Fibroblast of lung (primary cell): Measurements from ENCODE around the gene PHF14. TPM values are rescaled to one million over a fixed set of nuclear protein-coding genes. Genes with fewer than 3 reads are reported as not detected.
A peak's percentile ranks its signal among the peaks of the same experiment; 100 is the strongest.

Source experiments
- DNase-seq, 2 donors: peaks; one replicate each; pipeline versions ENCODE4 v3.0.0 to v3.0.0-alpha.2; 2010; ENCODE audit warnings: low read depth in 2 of 2
- H2AFZ ChIP-seq: 2 replicates; pipeline ENCODE4 v1.5.1; 2012; ENCODE audit warnings: low read length, control low read depth, inconsistent platforms
- H3K27ac ChIP-seq: 2 replicates; pipeline ENCODE4 v1.5.1; 2011; ENCODE audit warnings: low read length, control low read depth; ENCODE audit not compliant: insufficient read depth
- H3K27me3 ChIP-seq: 2 replicates; pipeline ENCODE4 v1.5.1; 2011; ENCODE audit warnings: mild to moderate bottlenecking, low read length; ENCODE audit not compliant: control insufficient read depth, insufficient read depth
- H3K36me3 ChIP-seq: 2 replicates; pipeline ENCODE4 v1.5.1; 2011; ENCODE audit warnings: low read length; ENCODE audit not compliant: control insufficient read depth, insufficient read depth
- H3K4me1 ChIP-seq: 2 replicates; pipeline ENCODE4 v1.5.1; 2011; ENCODE audit warnings: low read length; ENCODE audit not compliant: control insufficient read depth, insufficient read depth; ENCODE audit errors: extremely low read depth
- H3K4me2 ChIP-seq: 2 replicates; pipeline ENCODE4 v1.5.1; 2011; ENCODE audit warnings: low read length, control low read depth; ENCODE audit not compliant: insufficient read depth; ENCODE audit errors: extremely low read depth
- H3K4me3 ChIP-seq, 4 experiments: fragments of 200-600 bp in 1 of 4; sonication (generic) in 1 of 4; replicated peaks in 1 of 4; 2 replicates each; pipeline ENCODE4 v1.5.1; 2011 to 2016; ENCODE audit warnings: low read length in 4 of 4, low read depth in 3 of 4, mild to moderate bottlenecking in 3 of 4, control low read depth in 2 of 4, inconsistent platforms in 1 of 4, mixed read lengths in 1 of 4; ENCODE audit not compliant: insufficient read depth in 1 of 4; ENCODE audit errors: control extremely low read depth in 1 of 4
- H3K79me2 ChIP-seq: 2 replicates; pipeline ENCODE4 v1.5.1; 2012; ENCODE audit warnings: mild to moderate bottlenecking, low read length, inconsistent platforms; ENCODE audit not compliant: control insufficient read depth, insufficient read depth
- H3K9ac ChIP-seq: 2 replicates; pipeline ENCODE4 v1.5.1; 2011; ENCODE audit warnings: mild to moderate bottlenecking, low read length, control low read depth; ENCODE audit not compliant: insufficient read depth
- H3K9me3 ChIP-seq: 2 replicates; pipeline ENCODE4 v1.5.1; 2012; ENCODE audit warnings: low read depth, low read length; ENCODE audit not compliant: control insufficient read depth, insufficient read depth
- H4K20me1 ChIP-seq: 2 replicates; pipeline ENCODE4 v1.5.1; 2011; ENCODE audit warnings: low read length; ENCODE audit not compliant: control insufficient read depth, insufficient read depth; ENCODE audit errors: extremely low read depth
- EZH2 ChIP-seq: IDR thresholded peaks from 2 replicates; pipeline ENCODE4 v1.5.1; 2012; ENCODE audit warnings: low read length, control low read depth, mild to moderate bottlenecking; ENCODE audit errors: missing control alignments
- polyA plus RNA-seq, 2 donors: library from polyadenylated mRNA; depleted of rRNA in 1 of 2; stranded (reverse) in 1 of 2; unstranded in 1 of 2; fragments of >200 nt; gene quantifications; 2 replicates each; pipeline ENCODE4 v1.2.1, GENCODE V29; 2011 to 2012; ENCODE audit warnings: missing spikeins in 1 of 2
- total RNA-seq: library from RNA; depleted of rRNA; stranded (reverse); fragments of >200 nt; gene quantifications from 2 replicates; pipeline ENCODE4 v1.2.1, GENCODE V29; 2014
- TF ChIP-seq, protein P1 (sequence below), 2 donors: IDR thresholded peaks in 1 of 2; conservative IDR thresholded peaks in 1 of 2; 1 replicate in 1 of 2; 2 replicates in 1 of 2; pipeline ENCODE4 v1.5.1; 2011 to 2012; ENCODE audit warnings: low read length in 2 of 2, control low read depth in 1 of 2, inconsistent platforms in 1 of 2, low read depth in 1 of 2, mild to moderate bottlenecking in 1 of 2

The PHF14 gene
- total and polyA plus RNA-seq, 2 donors (not counting 1 experiment from before 2014, with no cell fraction given): 18.8 to 29.6 TPM

DNA sequence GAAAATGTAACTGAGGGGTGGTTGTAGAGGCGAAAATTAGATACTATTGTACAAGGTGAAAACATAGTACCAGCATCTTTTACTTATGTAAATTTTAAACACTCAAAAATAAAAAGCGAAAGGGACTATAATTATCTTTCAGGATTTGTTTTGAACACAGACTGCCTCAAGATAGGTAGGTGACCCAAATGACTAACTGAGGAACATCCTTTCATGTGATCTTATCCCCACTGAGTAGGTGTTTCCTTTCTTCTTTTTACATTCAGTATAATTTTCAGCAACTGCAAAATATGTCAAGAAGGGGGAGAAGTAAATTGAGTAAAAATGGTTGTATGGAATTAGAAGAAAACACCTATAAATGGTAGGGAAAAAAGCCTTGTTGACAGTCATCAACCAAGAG is 236.7 kb downstream of the PHF14 start:
- no peak overlapping the region for H3K4me2 ChIP-seq
- no peaks in the 10 kb centered on the region for H3K9me3 ChIP-seq
- no peak overlapping the region for H2AFZ ChIP-seq
- H3K27ac ChIP-seq: no peak overlapping the region
- H3K9ac ChIP-seq: no peak overlapping the region
- H3K36me3 ChIP-seq: no peaks in the 10 kb centered on the region
- no peak for TF ChIP-seq EZH2
- TF ChIP-seq, protein P1, sequence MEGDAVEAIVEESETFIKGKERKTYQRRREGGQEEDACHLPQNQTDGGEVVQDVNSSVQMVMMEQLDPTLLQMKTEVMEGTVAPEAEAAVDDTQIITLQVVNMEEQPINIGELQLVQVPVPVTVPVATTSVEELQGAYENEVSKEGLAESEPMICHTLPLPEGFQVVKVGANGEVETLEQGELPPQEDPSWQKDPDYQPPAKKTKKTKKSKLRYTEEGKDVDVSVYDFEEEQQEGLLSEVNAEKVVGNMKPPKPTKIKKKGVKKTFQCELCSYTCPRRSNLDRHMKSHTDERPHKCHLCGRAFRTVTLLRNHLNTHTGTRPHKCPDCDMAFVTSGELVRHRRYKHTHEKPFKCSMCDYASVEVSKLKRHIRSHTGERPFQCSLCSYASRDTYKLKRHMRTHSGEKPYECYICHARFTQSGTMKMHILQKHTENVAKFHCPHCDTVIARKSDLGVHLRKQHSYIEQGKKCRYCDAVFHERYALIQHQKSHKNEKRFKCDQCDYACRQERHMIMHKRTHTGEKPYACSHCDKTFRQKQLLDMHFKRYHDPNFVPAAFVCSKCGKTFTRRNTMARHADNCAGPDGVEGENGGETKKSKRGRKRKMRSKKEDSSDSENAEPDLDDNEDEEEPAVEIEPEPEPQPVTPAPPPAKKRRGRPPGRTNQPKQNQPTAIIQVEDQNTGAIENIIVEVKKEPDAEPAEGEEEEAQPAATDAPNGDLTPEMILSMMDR (conservative IDR thresholded peaks at IDR 0.05 in 1 of 2, IDR thresholded peaks at IDR 0.05 in 1 of 2; ENCODE audit: low read depth in 1 of 2, low read length in 2 of 2): no peak
- DNase-seq: no peak
- no peaks in the 10 kb centered on the region for H3K79me2 ChIP-seq
- H3K4me1 ChIP-seq: no peaks in the 10 kb centered on the region
- no peak overlapping the region for H3K4me3 ChIP-seq
- H4K20me1 ChIP-seq: no peaks in the 10 kb centered on the region
- H3K27me3 ChIP-seq: no peaks in the 10 kb centered on the region

DNA sequence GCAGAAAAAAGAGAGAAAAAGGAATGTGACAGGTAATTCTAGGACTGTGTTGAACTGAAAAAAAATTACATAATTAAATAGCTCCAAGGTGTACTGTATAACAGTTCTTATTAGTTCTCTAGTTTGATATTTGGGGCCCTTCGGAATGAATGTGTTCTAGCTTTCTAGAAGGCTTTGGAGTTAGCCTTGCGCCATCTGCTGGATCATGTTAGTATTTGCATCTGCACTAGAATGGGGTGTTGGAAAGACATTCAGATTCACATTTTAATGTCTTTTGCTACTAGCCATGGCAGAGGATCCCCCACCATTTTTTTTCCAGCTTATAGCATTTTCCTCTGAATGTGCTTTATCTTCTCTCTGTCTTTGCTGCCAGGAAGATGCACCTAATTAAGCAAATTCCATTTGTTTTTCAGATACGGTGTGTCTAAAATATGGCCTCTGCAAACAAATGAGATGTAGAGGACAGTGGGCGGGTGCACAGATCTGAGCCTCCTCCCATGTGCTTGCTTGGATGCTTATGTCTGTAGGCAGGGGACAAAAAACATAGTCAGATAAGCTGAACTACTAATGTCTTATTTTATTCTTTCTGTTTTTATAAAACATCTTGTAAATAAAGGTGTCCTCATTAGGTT is 238.5 kb downstream of the PHF14 start:
- H3K9ac ChIP-seq: no peak overlapping the region
- no peaks in the 10 kb centered on the region for H3K4me1 ChIP-seq
- DNase-seq: peak; percentile 48 to 83
- peak overlapping the region in 1 of 4 experiments; percentile 5 for H3K4me3 ChIP-seq
- H2AFZ ChIP-seq: no peak overlapping the region
- no peaks in the 10 kb centered on the region for H3K9me3 ChIP-seq
- H3K4me2 ChIP-seq: no peak overlapping the region
- no peaks in the 10 kb centered on the region for H4K20me1 ChIP-seq
- no peaks in the 10 kb centered on the region for H3K27me3 ChIP-seq
- H3K36me3 ChIP-seq: no peaks in the 10 kb centered on the region
- H3K27ac ChIP-seq: no peak overlapping the region
- H3K79me2 ChIP-seq: no peaks in the 10 kb centered on the region
- no peak for TF ChIP-seq EZH2
- TF ChIP-seq, protein P1 (conservative IDR thresholded peaks at IDR 0.05 in 1 of 2, IDR thresholded peaks at IDR 0.05 in 1 of 2; ENCODE audit: low read depth in 1 of 2, low read length in 2 of 2): peak; percentile 87 to 88

DNA sequence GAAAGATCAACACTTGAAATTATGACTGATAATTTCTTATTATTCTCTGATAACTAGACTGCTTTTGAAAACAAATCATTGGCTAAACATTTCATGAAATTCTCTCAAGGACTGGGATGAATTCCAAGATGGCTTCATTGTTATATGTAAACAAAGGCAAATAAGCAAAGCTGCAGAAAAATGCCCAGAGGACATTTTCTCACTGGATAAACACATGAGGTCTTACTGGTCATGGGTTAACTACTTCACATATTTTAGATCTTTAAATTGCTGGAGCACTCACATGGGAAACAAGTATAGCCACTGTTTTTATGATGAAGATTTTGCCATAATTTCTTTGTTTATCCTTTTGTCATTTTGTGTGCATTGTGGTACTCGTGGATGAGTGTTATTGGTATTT is 239.1 kb downstream of the PHF14 start:
- no peaks in the 10 kb centered on the region for H3K36me3 ChIP-seq
- H3K27ac ChIP-seq: no peak overlapping the region
- DNase-seq: peak in 1 of 2 donors; percentile 83
- H4K20me1 ChIP-seq: no peaks in the 10 kb centered on the region
- no peak overlapping the region for H3K4me2 ChIP-seq
- no peaks in the 10 kb centered on the region for H3K4me1 ChIP-seq
- no peak overlapping the region for H2AFZ ChIP-seq
- no peaks in the 10 kb centered on the region for H3K9me3 ChIP-seq
- H3K4me3 ChIP-seq: no peak overlapping the region
- H3K9ac ChIP-seq: no peak overlapping the region
- TF ChIP-seq EZH2: no peak
- TF ChIP-seq, protein P1 (conservative IDR thresholded peaks at IDR 0.05 in 1 of 2, IDR thresholded peaks at IDR 0.05 in 1 of 2; ENCODE audit: low read depth in 1 of 2, low read length in 2 of 2): no peak
- no peaks in the 10 kb centered on the region for H3K27me3 ChIP-seq
- H3K79me2 ChIP-seq: no peaks in the 10 kb centered on the region
